Activated CD4-positive, CD25-positive, alpha-beta regulatory T cell (primary cell): ENCODE data around the gene NCAPG.

Source experiments
- DNase-seq, 4 experiments: peaks; one replicate each; lab custom pipeline; 2025; lab: John Stamatoyannopoulos, UW

The NCAPG gene

GRCh38 chr4:17876943-17877342, 66.2 kb downstream of the NCAPG start:
- no peak for DNase-seq

DNA sequence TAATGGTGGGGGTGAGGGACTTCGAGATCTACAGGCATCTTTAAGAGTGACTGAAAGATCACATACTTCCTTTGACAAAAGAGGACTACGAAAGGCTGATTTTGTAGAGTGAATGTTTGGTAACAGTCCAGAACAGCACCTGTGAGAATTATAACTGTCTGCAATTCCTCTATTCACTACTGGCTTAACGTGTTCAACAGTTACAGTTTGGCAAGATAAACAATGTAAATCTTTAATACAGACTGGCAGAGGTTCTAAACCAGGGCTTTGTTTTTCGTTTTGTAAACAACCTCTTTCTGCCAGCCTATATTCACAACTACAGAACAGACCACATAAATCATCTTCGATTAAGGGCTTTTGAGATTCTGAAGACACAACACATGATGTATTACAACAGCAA, 66.9 kb downstream of the NCAPG start:
- DNase-seq, result no peak

DNA sequence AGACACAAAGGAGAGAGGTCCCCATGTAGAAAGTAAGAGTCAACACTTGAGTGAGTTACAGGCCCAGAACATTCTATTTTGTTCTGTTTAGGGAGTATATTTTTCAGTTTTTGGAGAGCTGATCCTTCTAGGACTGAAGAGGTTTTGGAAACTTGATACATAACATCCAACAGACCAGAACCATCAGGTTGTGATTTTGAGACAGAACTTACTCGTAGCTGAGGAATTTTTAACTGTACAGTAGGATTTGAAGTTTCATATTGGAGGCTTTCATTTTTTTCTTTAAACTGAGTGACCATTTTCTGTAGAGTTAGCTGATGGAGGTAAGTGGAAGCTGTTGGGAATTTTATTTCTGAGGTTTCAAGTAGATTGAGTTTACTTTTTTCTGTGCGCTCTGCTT, 73.3 kb downstream of the NCAPG start:
- DNase-seq, result no peak

DNA sequence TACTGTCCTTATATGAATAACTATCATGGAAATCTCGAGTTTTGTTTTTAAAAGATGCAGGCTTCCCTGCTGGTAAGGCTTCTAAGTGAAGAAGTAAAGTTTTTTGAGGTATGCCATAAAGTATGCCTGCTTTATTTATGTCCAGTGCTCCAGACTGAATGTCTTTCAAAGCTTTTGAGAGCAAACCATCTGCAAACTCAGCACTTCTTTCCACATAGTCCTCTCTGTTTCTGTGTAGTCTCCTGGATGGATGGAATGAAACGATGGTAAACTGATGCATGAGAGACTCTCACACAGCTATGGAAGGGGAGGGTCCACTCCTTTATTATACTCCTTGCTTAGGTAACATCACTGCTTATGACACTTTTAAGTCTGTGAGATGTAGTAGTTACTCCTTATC, 73.7 kb downstream of the NCAPG start:
- no peak for DNase-seq

DNA sequence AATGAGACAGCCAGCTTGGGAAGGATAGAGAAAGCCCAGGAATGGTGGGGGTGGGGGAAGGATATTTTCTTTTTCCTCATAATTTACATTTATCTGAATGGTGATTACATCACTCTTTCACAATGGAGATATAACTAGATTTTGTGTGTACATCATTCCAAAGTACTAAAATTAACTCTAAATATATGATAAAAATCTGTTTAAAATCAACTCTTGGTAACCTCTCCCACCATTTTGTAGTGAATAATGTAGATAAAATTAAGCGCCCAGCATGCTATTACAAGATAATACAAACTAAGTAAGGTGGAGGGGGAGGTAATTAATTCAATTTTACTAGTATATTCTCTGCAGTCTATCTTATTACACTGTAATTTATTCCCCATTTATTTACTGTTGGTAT, 78.9 kb downstream of the NCAPG start:
- no peak for DNase-seq

DNA sequence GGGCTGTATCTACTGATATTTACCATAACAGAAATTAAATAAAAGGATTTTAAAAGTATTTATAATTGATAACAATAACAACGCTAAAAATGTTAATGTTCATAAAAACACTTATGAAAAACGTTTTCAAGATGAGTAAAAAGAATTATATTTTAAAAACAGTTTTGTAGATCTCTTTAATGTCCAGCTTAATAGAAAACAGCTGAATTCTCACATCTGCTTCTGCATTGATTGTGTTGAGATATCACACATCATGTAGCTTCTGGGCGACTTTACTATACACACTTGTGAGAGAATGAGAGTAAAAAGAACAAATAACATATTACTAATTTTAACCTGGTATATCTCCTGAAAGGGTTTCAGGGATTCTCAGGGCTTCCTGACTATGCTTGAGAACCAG, 83.6 kb downstream of the NCAPG start:
- DNase-seq, result no peak
